ENCODE results near the gene HSFY2. TPM values are rescaled to one million over a fixed set of nuclear protein-coding genes. Genes with fewer than 3 reads are reported as not detected.
"Not testable (repeated sequence)": the region's sequence is repeated elsewhere in the genome, so short reads cannot be mapped to it uniquely, and the experiment has no call there.

HSFY2 gene, protein sequence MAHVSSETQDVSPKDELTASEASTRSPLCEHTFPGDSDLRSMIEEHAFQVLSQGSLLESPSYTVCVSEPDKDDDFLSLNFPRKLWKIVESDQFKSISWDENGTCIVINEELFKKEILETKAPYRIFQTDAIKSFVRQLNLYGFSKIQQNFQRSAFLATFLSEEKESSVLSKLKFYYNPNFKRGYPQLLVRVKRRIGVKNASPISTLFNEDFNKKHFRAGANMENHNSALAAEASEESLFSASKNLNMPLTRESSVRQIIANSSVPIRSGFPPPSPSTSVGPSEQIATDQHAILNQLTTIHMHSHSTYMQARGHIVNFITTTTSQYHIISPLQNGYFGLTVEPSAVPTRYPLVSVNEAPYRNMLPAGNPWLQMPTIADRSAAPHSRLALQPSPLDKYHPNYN
- not detected for polyA plus RNA-seq (2013, experiment 1 of 2)
- polyA plus RNA-seq (2013, experiment 2 of 2) = not detected

DNA sequence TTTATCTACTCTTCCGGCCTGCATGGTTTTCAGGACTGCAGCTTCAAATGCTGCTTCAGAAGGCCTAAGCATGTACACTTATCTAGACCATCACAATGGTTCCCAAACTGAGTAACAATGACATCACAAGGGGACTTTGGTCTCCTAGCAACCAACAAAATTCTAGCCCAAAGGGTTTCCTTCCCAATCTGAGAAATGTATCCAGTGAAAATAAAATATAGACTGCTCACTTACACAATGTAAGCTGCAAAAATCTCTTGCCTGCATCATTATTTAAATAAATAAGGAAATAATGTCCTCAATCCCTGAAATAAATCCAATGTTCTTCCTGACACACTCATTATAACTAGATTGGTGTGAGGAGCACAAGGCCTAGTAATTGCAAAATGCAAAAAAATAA lies at the start of gene HSFY2:
HSFY2 (minus strand) TSS at position 101 of the 400 bp plus-strand sequence. CDS start 117 bp downstream, outside the sequence.
- H3K36me3 ChIP-seq (ENCODE audit: control insufficient read depth, insufficient read depth, low read length); H3K4me3 ChIP-seq (ENCODE audit: extremely low read depth, insufficient read depth, low read length, poor library complexity, severe bottlenecking); H3K4me1 ChIP-seq (ENCODE audit: control insufficient read depth, insufficient read depth, low read length, poor library complexity, severe bottlenecking); H3K27ac ChIP-seq (ENCODE audit: low read depth, low read length, severe bottlenecking); H3K9me3 ChIP-seq (ENCODE audit: control insufficient read depth, low read length): not testable (repeated sequence)
- WGBS, 2 experiments (ENCODE audit: insufficient coverage in 2 of 2) = no CpG with 5 or more reads among the region's 1 CpG

DNA sequence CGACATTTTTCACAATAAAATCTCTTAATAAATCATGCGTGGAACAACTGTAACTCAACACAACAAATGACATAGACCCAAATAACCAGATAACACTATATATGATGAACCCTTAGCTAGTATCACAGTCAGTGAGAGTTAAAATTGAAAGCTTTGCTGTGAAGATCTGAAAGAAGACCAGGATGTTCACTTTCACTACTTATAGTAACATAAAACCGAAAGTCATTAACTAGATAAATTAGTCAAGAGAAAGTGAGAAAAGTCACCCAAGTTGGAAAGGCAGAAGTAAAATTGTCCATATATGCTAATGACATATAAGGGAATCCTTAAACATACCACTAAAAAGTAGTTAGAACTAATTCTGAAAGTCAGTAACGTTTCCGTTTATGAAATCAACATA lies 42.2 kb upstream of the HSFY2 start:
- H3K27ac ChIP-seq (ENCODE audit: low read depth, low read length, severe bottlenecking); H3K9me3 ChIP-seq (ENCODE audit: control insufficient read depth, low read length); H3K36me3 ChIP-seq (ENCODE audit: control insufficient read depth, insufficient read depth, low read length); H3K4me1 ChIP-seq (ENCODE audit: control insufficient read depth, insufficient read depth, low read length, poor library complexity, severe bottlenecking); H3K4me3 ChIP-seq (ENCODE audit: extremely low read depth, insufficient read depth, low read length, poor library complexity, severe bottlenecking): not testable (repeated sequence)
- no CpG with 5 or more reads among the region's 5 CpGs for WGBS, 2 experiments (ENCODE audit: insufficient coverage in 2 of 2)

DNA sequence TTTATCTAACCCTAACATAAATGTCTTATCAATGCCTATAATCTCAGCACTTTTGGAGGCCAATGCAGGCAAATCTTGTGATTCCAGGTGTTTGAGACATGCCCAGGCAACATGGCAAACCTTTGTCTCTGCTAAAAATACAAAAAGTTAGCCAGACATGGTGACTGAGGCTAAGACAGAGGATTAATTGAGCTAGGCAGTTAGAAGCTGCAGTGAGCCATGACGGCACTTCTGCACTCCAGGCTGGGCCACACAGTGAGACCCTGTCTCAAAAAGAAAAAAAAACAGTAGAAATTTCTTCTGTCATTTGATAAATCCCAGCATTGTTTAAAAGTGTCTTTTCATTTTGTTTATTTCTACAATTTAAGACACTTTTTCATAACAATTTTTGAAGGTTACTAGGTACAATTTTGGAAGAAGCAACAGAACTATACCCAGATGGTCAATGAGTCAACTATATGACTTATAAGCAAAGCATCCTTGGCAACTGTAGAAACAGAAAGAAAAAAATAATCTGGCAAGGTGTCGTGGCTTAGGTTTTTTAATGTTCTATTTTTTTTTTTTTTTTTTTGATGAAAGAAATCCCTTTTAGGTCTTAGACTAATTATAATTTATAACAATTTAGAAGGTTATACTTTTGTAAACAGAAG lies 15.3 kb upstream of the HSFY2 start:
- not testable (repeated sequence) for H3K27ac ChIP-seq (ENCODE audit: low read depth, low read length, severe bottlenecking); H3K4me1 ChIP-seq (ENCODE audit: control insufficient read depth, insufficient read depth, low read length, poor library complexity, severe bottlenecking); H3K36me3 ChIP-seq (ENCODE audit: control insufficient read depth, insufficient read depth, low read length); H3K4me3 ChIP-seq (ENCODE audit: extremely low read depth, insufficient read depth, low read length, poor library complexity, severe bottlenecking); H3K9me3 ChIP-seq (ENCODE audit: control insufficient read depth, low read length)
- WGBS, 2 experiments (ENCODE audit: insufficient coverage in 2 of 2) = no CpG with 5 or more reads among the region's 2 CpGs

DNA sequence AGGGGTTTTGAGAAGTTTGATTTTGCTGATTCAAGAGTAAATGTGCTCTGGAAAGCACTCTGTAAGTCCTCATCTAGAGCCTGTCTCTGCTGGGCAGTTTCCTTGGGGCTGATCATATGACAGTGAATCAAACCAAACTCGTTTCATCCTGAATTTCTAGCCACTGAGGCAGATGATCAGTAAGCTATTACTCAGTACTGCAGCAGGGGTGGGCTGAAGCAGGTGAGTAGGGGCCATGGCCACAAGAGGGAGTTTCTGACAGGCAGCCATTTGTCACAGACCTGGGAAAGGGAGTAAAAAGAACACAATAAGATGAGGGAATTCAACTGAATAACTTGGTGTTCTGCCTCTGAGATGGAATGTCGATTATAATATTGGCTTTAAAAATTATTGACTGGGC lies 19.5 kb downstream of the HSFY2 start:
- not testable (repeated sequence) for H3K4me1 ChIP-seq (ENCODE audit: control insufficient read depth, insufficient read depth, low read length, poor library complexity, severe bottlenecking); H3K9me3 ChIP-seq (ENCODE audit: control insufficient read depth, low read length); H3K27ac ChIP-seq (ENCODE audit: low read depth, low read length, severe bottlenecking); H3K4me3 ChIP-seq (ENCODE audit: extremely low read depth, insufficient read depth, low read length, poor library complexity, severe bottlenecking); H3K36me3 ChIP-seq (ENCODE audit: control insufficient read depth, insufficient read depth, low read length)
- no CpG with 5 or more reads among the region's 2 CpGs for WGBS, 2 experiments (ENCODE audit: insufficient coverage in 2 of 2)

DNA sequence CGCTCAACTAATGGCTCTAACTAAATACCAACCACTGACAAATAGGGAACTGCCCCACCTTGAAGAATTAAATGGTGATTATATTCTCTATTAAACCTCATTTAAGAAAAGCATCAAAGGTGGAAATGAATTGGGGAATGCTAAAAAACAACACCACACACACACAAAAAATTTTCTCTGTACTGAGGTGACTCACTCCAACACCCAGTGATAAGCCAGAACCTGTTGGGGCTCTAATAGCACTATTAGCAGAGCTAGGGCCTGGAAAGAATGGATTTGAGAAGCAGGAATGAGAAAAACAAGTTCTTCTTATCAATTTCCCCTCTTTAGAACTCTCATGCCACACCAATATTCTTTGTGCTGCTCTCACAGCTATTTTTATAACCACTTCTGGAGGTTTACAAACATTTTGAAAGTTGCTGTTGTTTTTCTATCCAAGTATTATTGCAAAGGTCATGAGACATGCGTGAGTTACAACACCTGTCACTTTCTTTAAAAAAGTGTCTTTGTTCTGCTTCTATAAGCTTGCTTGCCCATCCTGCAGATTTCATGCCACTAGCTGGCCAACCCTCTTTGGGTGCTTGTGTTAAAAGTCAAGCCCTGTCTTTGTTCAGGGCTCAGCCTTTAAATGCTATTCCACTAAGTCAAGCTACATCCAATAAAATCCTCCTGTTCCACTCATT lies 20.3 kb downstream of the HSFY2 start:
- not testable (repeated sequence) for H3K9me3 ChIP-seq (ENCODE audit: control insufficient read depth, low read length); H3K36me3 ChIP-seq (ENCODE audit: control insufficient read depth, insufficient read depth, low read length); H3K27ac ChIP-seq (ENCODE audit: low read depth, low read length, severe bottlenecking); H3K4me3 ChIP-seq (ENCODE audit: extremely low read depth, insufficient read depth, low read length, poor library complexity, severe bottlenecking); H3K4me1 ChIP-seq (ENCODE audit: control insufficient read depth, insufficient read depth, low read length, poor library complexity, severe bottlenecking)
- no CpG with 5 or more reads among the region's 2 CpGs for WGBS, 2 experiments (ENCODE audit: insufficient coverage in 2 of 2)

DNA sequence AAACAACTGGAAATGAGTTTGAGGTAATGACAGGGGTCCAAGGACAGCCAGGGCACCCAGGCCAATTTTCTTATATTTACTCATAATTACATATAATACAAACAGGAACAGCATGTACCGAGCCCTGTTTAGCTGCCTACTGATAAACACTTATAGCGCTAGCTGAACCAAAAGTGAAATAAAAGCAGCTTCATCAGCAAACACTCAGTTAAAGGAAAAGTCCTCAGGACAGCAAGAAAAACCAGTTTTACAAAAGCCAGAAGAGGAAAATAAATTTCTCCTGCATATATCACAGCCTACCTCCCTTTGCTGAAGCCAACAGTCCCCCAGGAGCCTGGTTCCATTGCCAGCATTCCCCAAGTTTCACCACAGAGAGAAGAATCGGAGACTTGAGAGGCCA lies 49.8 kb downstream of the HSFY2 start:
- not testable (repeated sequence) for H3K27ac ChIP-seq (ENCODE audit: low read depth, low read length, severe bottlenecking); H3K9me3 ChIP-seq (ENCODE audit: control insufficient read depth, low read length); H3K4me1 ChIP-seq (ENCODE audit: control insufficient read depth, insufficient read depth, low read length, poor library complexity, severe bottlenecking); H3K4me3 ChIP-seq (ENCODE audit: extremely low read depth, insufficient read depth, low read length, poor library complexity, severe bottlenecking); H3K36me3 ChIP-seq (ENCODE audit: control insufficient read depth, insufficient read depth, low read length)
- WGBS, 2 experiments (ENCODE audit: insufficient coverage in 2 of 2) = no CpG with 5 or more reads among the region's 3 CpGs
